Astrocyte (in vitro differentiated cells and primary cell): Measurements from ENCODE around the gene MREG. TPM values are rescaled to one million over a fixed set of nuclear protein-coding genes. Genes with fewer than 3 reads are reported as not detected.

Source experiments
- DNase-seq: peaks from one replicate; pipeline ENCODE4 v3.0.0-alpha.2; 2010; ENCODE audit warnings: low read depth
- FAIRE-seq: peaks from 2 replicates; lab custom pipeline; 2011; peaks lifted over from hg19 to GRCh38; lab: Jason Lieb, UNC
- H2AFZ ChIP-seq: 2 replicates; pipeline ENCODE4 v1.6.0; 2012; ENCODE audit warnings: low read depth, low read length, inconsistent platforms
- H3K27ac ChIP-seq: 2 replicates; pipeline ENCODE4 v1.5.1; 2011; ENCODE audit warnings: low read depth, low read length, inconsistent platforms
- H3K27me3 ChIP-seq: 2 replicates; pipeline ENCODE4 v1.6.0; 2011; ENCODE audit warnings: low read length, inconsistent platforms; ENCODE audit not compliant: insufficient read depth
- H3K36me3 ChIP-seq: 2 replicates; pipeline ENCODE4 v1.5.1; 2011; ENCODE audit warnings: low read length, inconsistent platforms; ENCODE audit not compliant: insufficient read depth
- H3K4me1 ChIP-seq: 2 replicates; pipeline ENCODE4 v1.5.1; 2011; ENCODE audit warnings: low read length, inconsistent platforms; ENCODE audit not compliant: insufficient read depth
- H3K4me2 ChIP-seq: 2 replicates; pipeline ENCODE4 v1.6.0; 2012; ENCODE audit warnings: low read length, inconsistent platforms
- H3K4me3 ChIP-seq: 2 replicates; pipeline ENCODE4 v1.5.1; 2011; ENCODE audit warnings: low read depth, mild to moderate bottlenecking, low read length, inconsistent platforms; ENCODE audit not compliant: insufficient read depth
- H3K79me2 ChIP-seq: 2 replicates; pipeline ENCODE4 v1.6.0; 2012; ENCODE audit warnings: mild to moderate bottlenecking, low read length, inconsistent platforms; ENCODE audit not compliant: insufficient read depth
- H3K9ac ChIP-seq: 2 replicates; pipeline ENCODE4 v1.6.0; 2012; ENCODE audit warnings: mild to moderate bottlenecking, low read length, inconsistent platforms
- H3K9me3 ChIP-seq: 2 replicates; pipeline ENCODE4 v1.5.1; 2012; ENCODE audit warnings: low read depth, mild to moderate bottlenecking, low read length, inconsistent platforms; ENCODE audit not compliant: insufficient read depth
- H4K20me1 ChIP-seq: 2 replicates; pipeline ENCODE4 v1.6.0; 2012; ENCODE audit warnings: low read length, inconsistent platforms; ENCODE audit not compliant: insufficient read depth
- H3K27ac Mint-ChIP-seq: one replicate; pipeline ENCODE4 v1.8.0; 2021; ENCODE audit warnings: mild to moderate bottlenecking, mixed read lengths; ENCODE audit not compliant: unreplicated experiment
- H3K27me3 Mint-ChIP-seq: one replicate; pipeline ENCODE4 v1.8.0; 2021; ENCODE audit warnings: low read depth, mixed read lengths; ENCODE audit not compliant: unreplicated experiment
- H3K36me3 Mint-ChIP-seq: one replicate; pipeline ENCODE4 v1.8.0; 2021; ENCODE audit warnings: low read depth, mixed read lengths; ENCODE audit not compliant: unreplicated experiment
- H3K4me1 Mint-ChIP-seq: one replicate; pipeline ENCODE4 v1.8.0; 2021; ENCODE audit warnings: low read depth, mixed read lengths; ENCODE audit not compliant: unreplicated experiment
- H3K4me3 Mint-ChIP-seq: one replicate; pipeline ENCODE4 v1.8.0; 2021; ENCODE audit warnings: mild to moderate bottlenecking, moderate library complexity, mixed read lengths; ENCODE audit not compliant: unreplicated experiment
- H3K9me3 Mint-ChIP-seq: one replicate; pipeline ENCODE4 v1.8.0; 2021; ENCODE audit warnings: mild to moderate bottlenecking, mixed read lengths; ENCODE audit not compliant: unreplicated experiment
- EZH2 ChIP-seq: IDR thresholded peaks from 2 replicates; pipeline ENCODE4 v1.6.1; 2012; ENCODE audit warnings: mild to moderate bottlenecking, low read length, inconsistent platforms; ENCODE audit not compliant: insufficient read depth
- total RNA-seq: library from RNA; stranded (reverse); gene quantifications from 2 replicates; pipeline ENCODE4 v1.2.1, GENCODE V29; 2021
- TF ChIP-seq, protein P1 (sequence below): IDR thresholded peaks from 2 replicates; pipeline ENCODE4 v1.5.1; 2011; ENCODE audit warnings: low read depth, mild to moderate bottlenecking, inconsistent platforms, low read length, moderate library complexity; ENCODE audit not compliant: insufficient read depth

The MREG gene
- total RNA-seq, 1 donor from 2014 or later = 7.8 TPM

DNA sequence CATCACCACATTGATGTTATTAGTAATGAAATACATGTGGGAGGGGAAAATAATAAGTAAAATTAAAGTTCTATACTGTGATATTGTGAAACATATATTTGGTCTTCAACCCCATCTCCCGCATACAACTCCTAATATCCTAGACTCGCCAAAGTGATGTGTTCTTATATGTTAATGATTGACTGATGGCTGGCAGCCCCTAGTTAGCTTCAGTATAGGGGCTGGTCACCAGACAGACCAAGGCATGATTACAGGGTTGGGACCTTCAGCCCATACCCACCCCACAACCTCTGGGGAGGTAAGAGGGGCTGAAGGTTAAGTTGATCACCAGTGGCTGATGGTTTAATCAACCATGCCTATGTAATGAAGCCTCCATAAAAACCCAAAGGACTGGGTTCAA, 28.1 kb upstream of the MREG start:
- Histone ChIP-seq H3K36me3 (no peaks in the 10 kb centered on the region), H3K27ac (no peak overlapping the region), H3K79me2 (no peaks in the 10 kb centered on the region), H3K4me1 (no peaks in the 10 kb centered on the region), H3K4me3 (no peak overlapping the region), H3K9me3 (no peaks in the 10 kb centered on the region), H4K20me1 (no peaks in the 10 kb centered on the region), H3K4me2 (no peak overlapping the region), H2AFZ (no peak overlapping the region), H3K27me3 (no peaks in the 10 kb centered on the region), H3K9ac (no peak overlapping the region)
- TF ChIP-seq, protein P1, sequence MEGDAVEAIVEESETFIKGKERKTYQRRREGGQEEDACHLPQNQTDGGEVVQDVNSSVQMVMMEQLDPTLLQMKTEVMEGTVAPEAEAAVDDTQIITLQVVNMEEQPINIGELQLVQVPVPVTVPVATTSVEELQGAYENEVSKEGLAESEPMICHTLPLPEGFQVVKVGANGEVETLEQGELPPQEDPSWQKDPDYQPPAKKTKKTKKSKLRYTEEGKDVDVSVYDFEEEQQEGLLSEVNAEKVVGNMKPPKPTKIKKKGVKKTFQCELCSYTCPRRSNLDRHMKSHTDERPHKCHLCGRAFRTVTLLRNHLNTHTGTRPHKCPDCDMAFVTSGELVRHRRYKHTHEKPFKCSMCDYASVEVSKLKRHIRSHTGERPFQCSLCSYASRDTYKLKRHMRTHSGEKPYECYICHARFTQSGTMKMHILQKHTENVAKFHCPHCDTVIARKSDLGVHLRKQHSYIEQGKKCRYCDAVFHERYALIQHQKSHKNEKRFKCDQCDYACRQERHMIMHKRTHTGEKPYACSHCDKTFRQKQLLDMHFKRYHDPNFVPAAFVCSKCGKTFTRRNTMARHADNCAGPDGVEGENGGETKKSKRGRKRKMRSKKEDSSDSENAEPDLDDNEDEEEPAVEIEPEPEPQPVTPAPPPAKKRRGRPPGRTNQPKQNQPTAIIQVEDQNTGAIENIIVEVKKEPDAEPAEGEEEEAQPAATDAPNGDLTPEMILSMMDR = no peak
- TF ChIP-seq EZH2 = no peak
- Mint-ChIP-seq H3K4me3 (no peak overlapping the region), H3K27ac (no peak overlapping the region), H3K4me1 (no peaks in the 10 kb centered on the region), H3K36me3 (peaks cover 12% of the 10 kb centered on the region), H3K27me3 (no peaks in the 10 kb centered on the region), H3K9me3 (no peaks in the 10 kb centered on the region)
- DNase-seq = no peak
- no peak for FAIRE-seq

DNA sequence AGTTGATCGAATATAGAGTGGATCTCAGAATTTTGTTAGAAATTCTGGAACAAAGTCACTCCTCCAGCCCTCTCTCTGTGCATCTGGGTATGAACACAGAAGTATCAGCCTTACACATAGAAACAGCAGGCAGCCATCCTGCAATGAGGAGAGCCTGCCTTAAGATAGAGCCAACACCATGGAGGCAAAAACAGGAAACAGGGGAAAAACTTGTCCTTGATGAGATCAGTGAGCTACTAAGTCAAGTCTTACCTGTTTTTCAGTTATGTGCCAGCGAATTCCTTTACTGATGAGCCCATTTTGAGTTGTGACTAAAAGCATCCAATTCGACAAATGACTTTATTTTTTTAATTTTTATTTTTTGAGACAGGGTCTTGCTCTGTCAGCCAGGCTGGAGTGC, 26.6 kb upstream of the MREG start:
- FAIRE-seq = no peak
- Histone ChIP-seq H3K79me2 (no peaks in the 10 kb centered on the region), H3K4me2 (no peak overlapping the region), H3K9ac (no peak overlapping the region), H3K27me3 (no peaks in the 10 kb centered on the region), H3K9me3 (no peaks in the 10 kb centered on the region), H3K36me3 (no peaks in the 10 kb centered on the region), H3K27ac (no peak overlapping the region), H2AFZ (no peak overlapping the region), H3K4me1 (no peaks in the 10 kb centered on the region), H3K4me3 (no peak overlapping the region), H4K20me1 (no peaks in the 10 kb centered on the region)
- Mint-ChIP-seq H3K27ac (no peak overlapping the region), H3K27me3 (no peaks in the 10 kb centered on the region), H3K4me1 (no peaks in the 10 kb centered on the region), H3K36me3 (peaks cover 12% of the 10 kb centered on the region), H3K9me3 (no peaks in the 10 kb centered on the region), H3K4me3 (no peak overlapping the region)
- no peak for DNase-seq
- TF ChIP-seq, protein P1 = no peak
- TF ChIP-seq EZH2 = no peak

DNA sequence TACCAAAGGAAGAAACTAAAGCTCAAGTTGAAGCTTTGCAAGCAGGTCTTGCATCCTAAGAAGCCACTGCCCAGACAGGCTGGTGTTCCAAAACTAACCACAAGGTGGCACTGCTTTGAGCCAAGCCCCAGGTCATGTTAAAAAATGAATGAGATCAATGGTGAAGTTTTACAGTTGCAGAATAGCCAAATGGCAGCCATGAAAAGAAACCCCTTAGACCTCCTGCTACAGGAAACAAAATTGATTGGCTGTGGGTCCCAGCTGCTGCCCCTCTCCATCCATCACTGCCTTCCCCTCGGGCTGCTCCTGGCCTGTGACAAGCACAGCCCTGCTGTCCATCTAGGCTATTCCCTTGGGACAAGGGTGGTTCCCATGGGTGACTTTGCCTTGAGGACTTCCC, 20.7 kb upstream of the MREG start:
- H4K20me1 ChIP-seq = no peaks in the 10 kb centered on the region
- no peaks in the 10 kb centered on the region for H3K27me3 ChIP-seq
- no peaks in the 10 kb centered on the region for H3K9me3 ChIP-seq
- Mint-ChIP-seq H3K4me3 (no peak overlapping the region), H3K36me3 (peaks cover 7% of the 10 kb centered on the region), H3K27me3 (no peaks in the 10 kb centered on the region), H3K27ac (no peak overlapping the region), H3K9me3 (no peaks in the 10 kb centered on the region), H3K4me1 (peaks cover 17% of the 10 kb centered on the region)
- H3K4me2 ChIP-seq = no peak overlapping the region
- H3K79me2 ChIP-seq = no peaks in the 10 kb centered on the region
- DNase-seq (peak; percentile 41), FAIRE-seq (peak; percentile 32)
- H3K36me3 ChIP-seq = no peaks in the 10 kb centered on the region
- H2AFZ ChIP-seq = no peak overlapping the region
- no peak overlapping the region for H3K27ac ChIP-seq
- no peak for TF ChIP-seq EZH2
- TF ChIP-seq, protein P1 = peak; percentile 98
- peaks cover 11% of the 10 kb centered on the region for H3K4me1 ChIP-seq
- H3K4me3 ChIP-seq = no peak overlapping the region
- H3K9ac ChIP-seq = no peak overlapping the region
